A549 treated with AZD2906 at 1 μM for 4 hours (cell line): Measurements from ENCODE around the gene TMEM203. TPM values are rescaled to one million over a fixed set of nuclear protein-coding genes. Genes with fewer than 3 reads are reported as not detected.

ENCODE experiments used
- total RNA-seq: library from RNA; stranded (reverse); fragments of 200-300 nt; extraction: Qiagen RNA extraction; gene quantifications from 5 replicates; pipeline ENCODE4 v1.2.3, GENCODE V29; 2022

The TMEM203 gene
- total RNA-seq, 1 experiment from 2014 or later, result 45.3 TPM

Other genes with a start within 250 kb of the TMEM203 start
- gene PTGDS, start 228.1 kb downstream of the TMEM203 start, total RNA-seq, result 0.47 to 1.4 TPM (median 0.62 TPM) in 5 replicates
- gene LCNL1, start 222.7 kb downstream of the TMEM203 start, total RNA-seq, result 0.07 to 0.24 TPM (median 0.18 TPM) in 5 replicates
- gene PAXX, start 213.2 kb downstream of the TMEM203 start, total RNA-seq, result 42.6 to 85.1 TPM (median 74.1 TPM) in 5 replicates
- 3.2 to 7.2 TPM (median 5.6 TPM) in 5 replicates for gene CLIC3, start 209.1 kb downstream of the TMEM203 start, total RNA-seq
- 19.1 to 28.9 TPM (median 24.6 TPM) in 5 replicates for gene ABCA2, start 177.4 kb downstream of the TMEM203 start, total RNA-seq
- 0.06 to 0.07 TPM (median 0.06 TPM) in 4 of 5 replicates, not detected in the other for gene FUT7, start 173.6 kb downstream of the TMEM203 start, total RNA-seq
- gene NPDC1, start 159.5 kb downstream of the TMEM203 start, total RNA-seq, result 37.5 to 92.6 TPM (median 80.3 TPM) in 5 replicates
- 2.9 to 6.2 TPM (median 5.7 TPM) in 5 replicates for gene ENTPD2, start 151.6 kb downstream of the TMEM203 start, total RNA-seq
- gene SAPCD2, start 135.1 kb downstream of the TMEM203 start, total RNA-seq, result 14.8 to 26.1 TPM (median 23.7 TPM) in 5 replicates
- 8.9 to 14.8 TPM (median 10.9 TPM) in 5 replicates for gene UAP1L1, start 128.1 kb downstream of the TMEM203 start, total RNA-seq
- 44.5 to 54.0 TPM (median 52.2 TPM) in 5 replicates for gene MAN1B1, start 118.7 kb downstream of the TMEM203 start, total RNA-seq
- 66.9 to 123 TPM (median 112 TPM) in 5 replicates for gene DPP7, start 90.9 kb downstream of the TMEM203 start, total RNA-seq
- gene GRIN1, start 66.5 kb downstream of the TMEM203 start, total RNA-seq, result 0.11 to 0.91 TPM (median 0.63 TPM) in 5 replicates
- gene LRRC26, start 35.6 kb downstream of the TMEM203 start, total RNA-seq, result 0.39 to 1.9 TPM (median 1.2 TPM) in 5 replicates
- not detected in 5 replicates for gene TMEM210, start 33.6 kb downstream of the TMEM203 start, total RNA-seq
- gene ANAPC2, start 17.1 kb downstream of the TMEM203 start, total RNA-seq, result 21.8 to 36.5 TPM (median 33.4 TPM) in 5 replicates
- 98.0 to 157 TPM (median 144 TPM) in 5 replicates for gene SSNA1, start 17.0 kb downstream of the TMEM203 start, total RNA-seq
- 8.2 to 12.3 TPM (median 11.7 TPM) in 5 replicates for gene TPRN, start 4.9 kb downstream of the TMEM203 start, total RNA-seq
- 11.5 to 17.4 TPM (median 15.7 TPM) in 5 replicates for gene NDOR1, start 52 bp upstream of the TMEM203 start, total RNA-seq
- gene RNF208, start 16.6 kb upstream of the TMEM203 start, total RNA-seq, result 0.91 to 2.8 TPM (median 2.1 TPM) in 5 replicates
- 3.0 to 5.0 TPM (median 5.0 TPM) in 5 replicates for gene CYSRT1, start 19.5 kb upstream of the TMEM203 start, total RNA-seq
- 0.12 to 0.38 TPM (median 0.25 TPM) in 5 replicates for gene RNF224, start 21.9 kb upstream of the TMEM203 start, total RNA-seq
- gene SLC34A3, start 25.3 kb upstream of the TMEM203 start, total RNA-seq, result 0.03 to 0.15 TPM (median 0.10 TPM) in 4 of 5 replicates, not detected in the other
- 633 to 818 TPM (median 765 TPM) in 5 replicates for gene TUBB4B, start 35.6 kb upstream of the TMEM203 start, total RNA-seq
- not detected in 5 replicates for gene STPG3, start 45.6 kb upstream of the TMEM203 start, total RNA-seq
- 46.9 to 62.8 TPM (median 58.2 TPM) in 5 replicates for gene NELFB, start 49.7 kb upstream of the TMEM203 start, total RNA-seq
- gene TOR4A, start 72.1 kb upstream of the TMEM203 start, total RNA-seq, result 18.3 to 26.4 TPM (median 25.4 TPM) in 5 replicates
- 2.1 to 4.1 TPM (median 3.6 TPM) in 5 replicates for gene NRARP, start 96.6 kb upstream of the TMEM203 start, total RNA-seq
- 4.8 to 6.5 TPM (median 5.7 TPM) in 5 replicates for gene EXD3, start 217.5 kb upstream of the TMEM203 start, total RNA-seq
- gene NOXA1, start 217.7 kb upstream of the TMEM203 start, total RNA-seq, result 0.71 to 1.8 TPM (median 1.6 TPM) in 5 replicates
- 0.07 to 0.24 TPM (median 0.19 TPM) in 5 replicates for gene ENTPD8, start 235.7 kb upstream of the TMEM203 start, total RNA-seq